Measurements from ENCODE around the gene IFNA1. TPM values are rescaled to one million over a fixed set of nuclear protein-coding genes. Genes with fewer than 3 reads are reported as not detected.

Gene IFNA1
- not detected for total RNA-seq
- polyA plus RNA-seq (ENCODE audit: insufficient read length in 6 of 6) = not detected
- long read RNA-seq, donor 1 = 0 reads
- long read RNA-seq, donor 2 = 0 reads
- long read RNA-seq, donor 3 = 0 reads
- long read RNA-seq, donor 4 = 0 reads
- long read RNA-seq, donor 5 = 0 reads
- long read RNA-seq, donor 6 = 0 reads
- long read RNA-seq, donor 7 = 0 reads
- long read RNA-seq, donor 8 = 0 reads
- long read RNA-seq, donor 9 = 0 reads
- long read RNA-seq, donor 10 = 0 reads
- long read RNA-seq, donor 11 = 0 reads
- long read RNA-seq, donor 12 = 0 reads

DNA sequence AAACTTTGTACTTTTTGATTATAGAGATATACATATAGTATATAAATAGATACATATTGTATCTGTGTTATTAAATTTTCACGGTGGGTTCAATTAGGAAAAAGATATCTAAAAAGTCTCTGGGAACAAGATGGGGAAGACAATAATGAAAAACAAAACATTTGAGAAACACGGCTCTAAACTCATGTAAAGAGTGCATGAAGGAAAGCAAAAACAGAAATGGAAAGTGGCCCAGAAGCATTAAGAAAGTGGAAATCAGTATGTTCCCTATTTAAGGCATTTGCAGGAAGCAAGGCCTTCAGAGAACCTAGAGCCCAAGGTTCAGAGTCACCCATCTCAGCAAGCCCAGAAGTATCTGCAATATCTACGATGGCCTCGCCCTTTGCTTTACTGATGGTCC, at the start of gene IFNA1:
Gene IFNA1 (plus strand): TSS at position 301 of the 400 bp plus-strand sequence. CDS start 69 bp downstream, at position 370.
- H3K4me1 ChIP-seq = peaks cover 0 to 5% of the 10 kb centered on the region in 2 donors
- DNase-seq = no peak
- intact Hi-C loops (cut with DNase I) = no loop called here
- peaks cover 0 to 16% of the 10 kb centered on the region in 2 donors for H3K27me3 ChIP-seq
- no peaks in the 10 kb centered on the region for H3K36me3 ChIP-seq
- TF ChIP-seq, protein P1, sequence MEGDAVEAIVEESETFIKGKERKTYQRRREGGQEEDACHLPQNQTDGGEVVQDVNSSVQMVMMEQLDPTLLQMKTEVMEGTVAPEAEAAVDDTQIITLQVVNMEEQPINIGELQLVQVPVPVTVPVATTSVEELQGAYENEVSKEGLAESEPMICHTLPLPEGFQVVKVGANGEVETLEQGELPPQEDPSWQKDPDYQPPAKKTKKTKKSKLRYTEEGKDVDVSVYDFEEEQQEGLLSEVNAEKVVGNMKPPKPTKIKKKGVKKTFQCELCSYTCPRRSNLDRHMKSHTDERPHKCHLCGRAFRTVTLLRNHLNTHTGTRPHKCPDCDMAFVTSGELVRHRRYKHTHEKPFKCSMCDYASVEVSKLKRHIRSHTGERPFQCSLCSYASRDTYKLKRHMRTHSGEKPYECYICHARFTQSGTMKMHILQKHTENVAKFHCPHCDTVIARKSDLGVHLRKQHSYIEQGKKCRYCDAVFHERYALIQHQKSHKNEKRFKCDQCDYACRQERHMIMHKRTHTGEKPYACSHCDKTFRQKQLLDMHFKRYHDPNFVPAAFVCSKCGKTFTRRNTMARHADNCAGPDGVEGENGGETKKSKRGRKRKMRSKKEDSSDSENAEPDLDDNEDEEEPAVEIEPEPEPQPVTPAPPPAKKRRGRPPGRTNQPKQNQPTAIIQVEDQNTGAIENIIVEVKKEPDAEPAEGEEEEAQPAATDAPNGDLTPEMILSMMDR (IDR thresholded peaks at IDR 0.05) = no peak
- no peak within 1 kb of the TSS for H3K27ac ChIP-seq
- H3K4me3 ChIP-seq = no peak within 1 kb of the TSS
- no peak for ATAC-seq
- H3K9me3 ChIP-seq = no peaks in the 10 kb centered on the region

DNA sequence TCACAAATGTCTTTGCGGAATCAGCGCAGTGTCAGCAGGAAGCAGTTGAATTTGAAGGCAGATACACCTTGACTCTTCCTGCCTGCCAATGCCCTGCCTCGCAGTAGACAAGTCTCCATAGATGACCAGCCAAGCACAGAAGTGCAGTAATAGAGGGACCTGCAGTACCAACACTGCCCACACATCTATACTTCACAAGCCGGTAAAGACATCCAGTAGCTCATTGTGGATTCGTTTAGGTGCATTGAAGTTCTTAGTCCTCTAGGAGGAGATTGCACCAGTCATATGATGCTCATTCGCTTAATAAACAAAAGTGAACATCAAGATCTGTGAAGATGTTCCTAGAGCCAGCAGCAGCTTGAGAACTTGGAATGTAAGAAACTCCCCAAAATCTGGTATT, 48.0 kb upstream of the IFNA1 start:
- no peak for ATAC-seq
- no peak for DNase-seq
- intact Hi-C loops (cut with DNase I) = loop anchor here in 1 of 2 donors (10.0 kb wide), 1 partner anchor 77 kb away; no protein-coding TSS in a partner anchor
- no peaks in the 10 kb centered on the region for H3K36me3 ChIP-seq
- H3K9me3 ChIP-seq = no peaks in the 10 kb centered on the region
- no peak overlapping the region for H3K27ac ChIP-seq
- TF ChIP-seq, protein P1 (IDR thresholded peaks at IDR 0.05) = no peak
- peaks cover 55 to 97% of the 10 kb centered on the region in 2 donors for H3K27me3 ChIP-seq
- peaks cover 0 to 7% of the 10 kb centered on the region in 2 donors for H3K4me1 ChIP-seq
- no peak overlapping the region for H3K4me3 ChIP-seq

DNA sequence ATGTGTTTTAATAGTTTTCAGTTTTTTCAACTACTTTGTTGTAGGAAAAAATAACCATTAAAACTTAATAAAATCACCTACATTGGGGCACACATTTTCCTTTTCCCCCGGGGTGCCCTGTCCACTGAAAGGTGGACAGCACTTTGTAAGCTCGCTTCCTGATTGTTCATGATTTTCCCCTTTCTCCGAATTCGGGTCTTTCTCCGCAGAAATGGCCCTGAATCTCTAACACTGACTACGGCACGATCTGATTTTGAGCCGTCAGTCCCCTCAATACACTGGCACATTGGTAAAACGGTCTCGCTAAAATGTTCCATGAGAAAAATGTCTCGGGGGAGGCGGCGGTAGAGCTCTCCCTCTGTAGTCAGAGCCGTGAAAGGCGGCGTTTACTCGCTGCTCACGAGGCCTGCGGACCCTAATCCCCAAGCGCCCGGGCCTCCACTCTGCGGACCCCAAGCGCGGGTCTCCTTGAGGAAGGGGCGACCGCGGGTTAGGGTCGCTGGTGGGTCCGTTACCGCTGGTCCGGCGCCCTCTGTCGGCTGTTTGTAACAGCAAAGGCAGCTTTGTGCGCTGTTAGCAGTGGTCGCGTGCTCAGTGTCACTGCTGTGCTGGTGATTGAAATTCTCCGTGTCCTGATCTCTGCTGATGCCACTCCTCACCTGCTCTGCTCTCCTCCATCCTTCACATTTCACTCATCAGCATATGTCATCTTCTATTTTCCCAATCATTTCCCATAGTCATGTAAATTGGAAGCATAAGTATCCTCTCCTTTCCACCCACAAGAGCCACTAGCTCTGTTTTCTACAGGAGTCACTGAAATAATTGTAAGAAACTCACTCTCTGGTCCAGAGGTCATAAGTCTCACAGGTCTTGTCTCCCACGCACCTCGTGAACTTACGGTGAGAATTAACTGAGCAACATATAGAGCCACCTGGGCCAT, 44.2 kb upstream of the IFNA1 start:
- ATAC-seq = peak; percentile 75
- DNase-seq = peak; percentile 34 to 89 (median 49)
- H3K4me1 ChIP-seq = peaks cover 0 to 7% of the 10 kb centered on the region in 2 donors
- H3K4me3 ChIP-seq = peak overlapping the region; percentile 27 to 36
- TF ChIP-seq, protein P1 (IDR thresholded peaks at IDR 0.05) = peak; percentile 68
- H3K27ac ChIP-seq = no peak overlapping the region
- H3K27me3 ChIP-seq = peaks cover 34 to 83% of the 10 kb centered on the region in 2 donors
- intact Hi-C loops (cut with DNase I) = loop anchor here in 1 of 2 donors (10.0 kb wide), 1 partner anchor 81 kb away; no protein-coding TSS in a partner anchor
- H3K36me3 ChIP-seq = no peaks in the 10 kb centered on the region
- no peaks in the 10 kb centered on the region for H3K9me3 ChIP-seq

DNA sequence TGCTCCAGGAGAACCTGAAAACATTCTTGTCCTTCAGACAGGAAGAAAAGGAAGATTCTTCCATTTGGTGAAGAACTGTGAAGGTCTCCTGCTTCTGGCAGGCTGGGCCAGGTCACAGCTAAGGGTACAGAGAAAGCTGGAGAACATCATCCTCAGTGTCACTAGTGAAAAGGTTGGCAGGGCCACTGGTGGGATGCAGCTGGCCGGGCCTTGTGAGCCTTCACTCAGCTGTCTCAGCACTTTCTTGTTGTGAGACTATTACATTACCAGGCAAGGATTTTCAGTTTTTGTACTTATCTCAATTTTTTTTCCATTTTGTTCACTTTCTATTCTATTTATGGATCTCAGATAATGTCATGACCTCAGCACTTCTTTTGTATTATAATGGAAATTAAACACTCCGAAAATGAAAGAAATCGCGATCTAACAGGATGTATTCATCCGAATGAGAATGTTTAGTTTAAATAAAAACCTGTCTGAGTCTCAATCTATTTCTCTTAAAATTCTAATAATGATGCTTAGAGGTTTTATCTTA, 41.2 kb upstream of the IFNA1 start:
- intact Hi-C loops (cut with DNase I) = loop anchor here in 1 of 2 donors (10.0 kb wide), 1 partner anchor 84 kb away; no protein-coding TSS in a partner anchor
- Histone ChIP-seq H3K9me3 (no peaks in the 10 kb centered on the region), H3K4me1 (peaks cover 8 to 14% of the 10 kb centered on the region in 2 donors), H3K4me3 (no peak overlapping the region), H3K27ac (no peak overlapping the region), H3K27me3 (peaks cover 51 to 86% of the 10 kb centered on the region in 2 donors), H3K36me3 (no peaks in the 10 kb centered on the region)
- DNase-seq = peak in 1 of 4 donors; percentile 15
- ATAC-seq = no peak
- TF ChIP-seq, protein P1 (IDR thresholded peaks at IDR 0.05) = no peak
